SH-SY5Y (cell line): ENCODE data around the gene KIF13A.
A peak's percentile ranks its signal among the peaks of the same experiment; 100 is the strongest.

ENCODE experiments used
- GATA2 ChIP-seq: IDR thresholded peaks from 2 replicates; pipeline ENCODE4 v1.6.1; 2011; ENCODE audit warnings: mild to moderate bottlenecking, low read depth, low read length
- GATA3 ChIP-seq: IDR thresholded peaks from 2 replicates; pipeline ENCODE4 v1.6.1; 2011; ENCODE audit warnings: low read depth, mild to moderate bottlenecking, low read length, moderate library complexity

The KIF13A gene

GRCh38 chr6:17980329-17980728 lies 7.1 kb downstream of the KIF13A start:
- TF ChIP-seq GATA3 (no peak), GATA2 (no peak)

- TF ChIP-seq GATA2 = no peak
- no peak for TF ChIP-seq GATA3
Observed at GRCh38 chr6:17979479-17979878, 8.0 kb downstream of the KIF13A start.

- no peak for TF ChIP-seq GATA3
- TF ChIP-seq GATA2 = no peak
Observed at GRCh38 chr6:17974570-17975368, 12.7 kb downstream of the KIF13A start.

- no peak for TF ChIP-seq GATA3
Observed at GRCh38 chr6:17972978-17973622, 14.3 kb downstream of the KIF13A start.

- TF ChIP-seq GATA3 = no peak
- no peak for TF ChIP-seq GATA2
Observed at GRCh38 chr6:17972074-17972952, 15.1 kb downstream of the KIF13A start.

GRCh38 chr6:17971128-17972073 lies 16.0 kb downstream of the KIF13A start:
- TF ChIP-seq GATA2 (no peak), GATA3 (no peak)

GRCh38 chr6:17968876-17969275 lies 18.6 kb downstream of the KIF13A start:
- TF ChIP-seq GATA2 (no peak), GATA3 (no peak)

GRCh38 chr6:17967668-17968518 lies 19.5 kb downstream of the KIF13A start:
- TF ChIP-seq GATA3 (no peak), GATA2 (no peak)

- TF ChIP-seq GATA2 (no peak), GATA3 (no peak)
Observed at GRCh38 chr6:17966451-17966850, 21.0 kb downstream of the KIF13A start.

- TF ChIP-seq GATA2 (no peak), GATA3 (no peak)
Observed at GRCh38 chr6:17965397-17965796, 22.0 kb downstream of the KIF13A start.

- TF ChIP-seq GATA2 (no peak), GATA3 (no peak)
Observed at GRCh38 chr6:17964633-17965032, 22.8 kb downstream of the KIF13A start.

GRCh38 chr6:17962436-17963031 lies 24.9 kb downstream of the KIF13A start:
- TF ChIP-seq GATA2 (peak; percentile 15; the same call in 1 of the 2 replicates), GATA3 (0 out of 2 replicates have a peak, but pooled peaks have one; percentile 23)
